Nephron progenitor cell (in vitro differentiated cells): ENCODE results near the gene DDX21.
"Not testable (repeated sequence)": the region's sequence is repeated elsewhere in the genome, so short reads cannot be mapped to it uniquely, and the experiment has no call there.

Source experiments
- DNase-seq: peaks from one replicate; pipeline ENCODE4 v3.0.0; 2021
- H3K27ac Mint-ChIP-seq: 2 replicates; pipeline ENCODE4 v1.8.0; 2021; ENCODE audit warnings: mild to moderate bottlenecking, moderate library complexity, mixed read lengths
- H3K27me3 Mint-ChIP-seq: 2 replicates; pipeline ENCODE4 v1.8.0; 2021; ENCODE audit warnings: mild to moderate bottlenecking, low read depth, mixed read lengths; ENCODE audit not compliant: poor library complexity
- H3K36me3 Mint-ChIP-seq: 2 replicates; pipeline ENCODE4 v1.8.0; 2021; ENCODE audit warnings: low read depth, mixed read lengths
- H3K4me1 Mint-ChIP-seq: 2 replicates; pipeline ENCODE4 v1.8.0; 2021; ENCODE audit warnings: mixed read lengths
- H3K4me3 Mint-ChIP-seq: 2 replicates; pipeline ENCODE4 v1.8.0; 2021; ENCODE audit warnings: mild to moderate bottlenecking, moderate library complexity, mixed read lengths
- H3K9me3 Mint-ChIP-seq: 2 replicates; pipeline ENCODE4 v1.8.0; 2021; ENCODE audit warnings: mild to moderate bottlenecking, moderate library complexity, mixed read lengths
- TF ChIP-seq, protein P1 (sequence below): fragments of 200-600 bp; sonication (generic); IDR thresholded peaks from 2 replicates; pipeline ENCODE4 v1.5.0; 2021; ENCODE audit warnings: antibody characterized with exemption

The DDX21 gene

DNA sequence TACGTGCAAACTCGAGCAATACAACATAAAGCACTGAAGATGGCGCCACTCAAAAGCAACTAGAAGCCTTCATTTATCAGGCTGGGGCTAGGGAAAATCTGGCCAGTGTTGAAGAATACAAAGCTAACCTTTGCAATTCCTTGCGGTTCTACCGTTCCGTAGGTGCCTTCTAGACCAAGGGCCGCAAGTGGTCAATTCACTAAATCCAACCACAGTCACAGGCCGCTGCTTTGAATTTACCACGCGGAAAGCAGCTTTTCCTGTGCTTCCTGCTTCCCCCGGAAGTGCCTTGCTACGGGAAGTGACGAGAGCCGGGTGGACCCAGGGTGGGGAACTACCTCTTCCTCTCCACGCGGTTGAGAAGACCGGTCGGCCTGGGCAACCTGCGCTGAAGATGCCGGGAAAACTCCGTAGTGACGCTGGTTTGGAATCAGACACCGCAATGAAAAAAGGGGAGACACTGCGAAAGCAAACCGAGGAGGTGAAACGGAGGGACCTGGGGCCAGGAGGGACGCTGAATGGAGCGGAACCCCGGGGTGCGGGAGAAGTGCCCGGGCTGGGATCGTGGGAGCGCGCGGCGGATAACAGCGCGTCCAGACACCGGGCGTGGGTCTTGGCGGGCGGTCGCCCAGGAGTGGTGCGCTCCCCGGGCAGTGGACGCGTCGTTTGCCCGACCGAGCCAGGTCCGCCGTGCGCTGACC lies at the start of gene DDX21:
DDX21 (plus strand) TSS at position 339 of the 701 bp plus-strand sequence; CDS start at position 395, 56 bp downstream.
- Mint-ChIP-seq H3K36me3 (peaks cover 15% of the 10 kb centered on the region), H3K4me3 (peak within 1 kb of the TSS; percentile 99), H3K4me1 (peaks cover 29% of the 10 kb centered on the region), H3K9me3 (no peaks in the 10 kb centered on the region), H3K27ac (peak within 1 kb of the TSS; percentile 100), H3K27me3 (no peaks in the 10 kb centered on the region)
- TF ChIP-seq, protein P1, sequence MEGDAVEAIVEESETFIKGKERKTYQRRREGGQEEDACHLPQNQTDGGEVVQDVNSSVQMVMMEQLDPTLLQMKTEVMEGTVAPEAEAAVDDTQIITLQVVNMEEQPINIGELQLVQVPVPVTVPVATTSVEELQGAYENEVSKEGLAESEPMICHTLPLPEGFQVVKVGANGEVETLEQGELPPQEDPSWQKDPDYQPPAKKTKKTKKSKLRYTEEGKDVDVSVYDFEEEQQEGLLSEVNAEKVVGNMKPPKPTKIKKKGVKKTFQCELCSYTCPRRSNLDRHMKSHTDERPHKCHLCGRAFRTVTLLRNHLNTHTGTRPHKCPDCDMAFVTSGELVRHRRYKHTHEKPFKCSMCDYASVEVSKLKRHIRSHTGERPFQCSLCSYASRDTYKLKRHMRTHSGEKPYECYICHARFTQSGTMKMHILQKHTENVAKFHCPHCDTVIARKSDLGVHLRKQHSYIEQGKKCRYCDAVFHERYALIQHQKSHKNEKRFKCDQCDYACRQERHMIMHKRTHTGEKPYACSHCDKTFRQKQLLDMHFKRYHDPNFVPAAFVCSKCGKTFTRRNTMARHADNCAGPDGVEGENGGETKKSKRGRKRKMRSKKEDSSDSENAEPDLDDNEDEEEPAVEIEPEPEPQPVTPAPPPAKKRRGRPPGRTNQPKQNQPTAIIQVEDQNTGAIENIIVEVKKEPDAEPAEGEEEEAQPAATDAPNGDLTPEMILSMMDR = peak; percentile 44
- peak; percentile 78 for DNase-seq

DNA sequence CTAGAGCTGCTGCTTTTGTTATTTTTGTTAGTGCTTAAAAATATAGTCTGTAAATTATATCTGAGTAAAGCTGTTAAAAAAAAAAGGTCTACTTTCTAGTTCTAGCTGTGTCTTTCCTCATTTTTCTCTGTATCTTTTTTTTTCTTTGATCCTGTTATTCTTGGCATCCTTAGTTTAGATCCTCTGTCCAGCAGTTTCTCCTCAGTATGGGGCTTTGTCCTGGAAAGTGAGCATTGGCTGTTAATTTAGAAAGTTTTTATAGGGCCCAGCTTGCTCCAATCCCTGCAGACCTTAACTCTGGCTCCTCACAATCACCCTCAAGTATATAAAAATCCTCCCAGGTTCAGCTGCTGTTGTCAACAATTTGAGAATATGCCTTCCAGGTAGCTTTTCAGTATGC lies 31.4 kb upstream of the DDX21 start:
- no peak overlapping the region for H3K4me3 Mint-ChIP-seq
- no peaks in the 10 kb centered on the region for H3K27me3 Mint-ChIP-seq
- TF ChIP-seq, protein P1 = no peak
- peaks cover 58% of the 10 kb centered on the region for H3K36me3 Mint-ChIP-seq
- DNase-seq = no peak
- H3K9me3 Mint-ChIP-seq = no peaks in the 10 kb centered on the region
- no peak overlapping the region for H3K27ac Mint-ChIP-seq
- no peaks in the 10 kb centered on the region for H3K4me1 Mint-ChIP-seq

DNA sequence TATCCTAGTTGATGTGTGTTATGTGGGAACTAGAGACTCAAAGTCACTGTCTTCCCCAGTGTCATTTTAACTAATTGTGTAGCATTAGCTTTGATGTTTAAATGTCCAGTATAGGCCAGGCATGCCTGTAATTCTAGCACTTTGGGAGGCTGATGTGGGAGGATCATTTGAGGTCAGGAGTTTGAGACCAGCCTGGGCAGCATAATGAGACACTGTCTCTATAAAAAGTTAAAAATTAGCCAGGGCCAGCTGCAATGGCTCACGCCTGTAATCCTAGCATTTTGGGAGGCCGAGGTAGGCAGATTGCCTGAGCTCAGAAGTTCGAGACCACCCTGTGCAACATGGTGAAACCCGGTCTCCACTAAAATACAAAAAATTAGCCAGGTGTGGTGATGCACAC lies 30.5 kb upstream of the DDX21 start:
- Mint-ChIP-seq H3K9me3 (no peaks in the 10 kb centered on the region), H3K4me3 (no peak overlapping the region), H3K4me1 (no peaks in the 10 kb centered on the region), H3K27ac (peak overlapping the region; percentile 91), H3K27me3 (no peaks in the 10 kb centered on the region), H3K36me3 (peaks cover 58% of the 10 kb centered on the region)
- DNase-seq = no peak
- TF ChIP-seq, protein P1 = no peak

DNA sequence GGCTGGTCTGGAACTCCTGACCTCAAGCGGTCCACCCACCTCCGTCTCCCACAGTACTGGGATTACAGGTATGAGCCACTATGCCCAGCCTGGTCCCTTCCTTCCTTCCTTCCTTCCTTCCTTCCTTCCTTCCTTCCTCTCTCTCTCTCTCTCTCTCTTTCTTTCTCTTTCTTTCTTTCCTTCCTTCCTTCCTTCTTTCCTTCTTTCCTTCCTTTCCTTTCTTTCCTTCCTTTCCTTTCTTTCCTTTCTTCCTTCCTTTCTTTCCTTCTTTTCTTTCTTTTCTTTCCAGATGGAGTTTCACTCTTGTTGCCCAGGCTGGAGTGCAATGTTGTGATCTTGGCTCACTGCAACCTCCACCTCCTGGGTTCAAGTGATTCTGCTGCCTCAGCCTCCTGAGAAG lies 26.8 kb upstream of the DDX21 start:
- H3K4me1 Mint-ChIP-seq, DNase-seq, H3K27me3 Mint-ChIP-seq, H3K4me3 Mint-ChIP-seq, H3K9me3 Mint-ChIP-seq: not testable (repeated sequence)
- Mint-ChIP-seq H3K27ac (peak overlapping the region; percentile 78), H3K36me3 (peaks cover 67% of the 10 kb centered on the region)

DNA sequence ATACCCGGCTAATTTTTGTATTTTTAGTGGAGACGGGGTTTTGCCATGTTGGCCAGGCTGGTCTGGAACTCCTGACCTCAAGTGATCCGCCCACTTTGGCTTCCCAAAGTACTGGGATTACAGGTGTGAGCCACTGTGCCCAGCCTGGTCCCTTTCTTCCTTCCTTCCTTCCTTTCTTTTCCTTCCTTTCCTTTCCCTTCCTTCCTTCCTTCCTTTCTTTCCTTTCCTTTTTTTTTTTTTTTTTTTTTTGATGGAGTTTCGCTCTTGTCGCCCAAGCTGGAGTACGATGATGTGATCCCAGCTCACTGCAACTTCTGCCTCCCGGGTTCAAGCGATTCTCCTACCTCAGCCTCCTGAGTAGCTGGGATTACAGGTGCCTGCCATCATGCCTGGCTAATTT lies 26.1 kb upstream of the DDX21 start:
- not testable (repeated sequence) for DNase-seq, H3K4me3 Mint-ChIP-seq, H3K4me1 Mint-ChIP-seq, H3K27ac Mint-ChIP-seq, H3K27me3 Mint-ChIP-seq, H3K9me3 Mint-ChIP-seq
- peaks cover 67% of the 10 kb centered on the region for H3K36me3 Mint-ChIP-seq

DNA sequence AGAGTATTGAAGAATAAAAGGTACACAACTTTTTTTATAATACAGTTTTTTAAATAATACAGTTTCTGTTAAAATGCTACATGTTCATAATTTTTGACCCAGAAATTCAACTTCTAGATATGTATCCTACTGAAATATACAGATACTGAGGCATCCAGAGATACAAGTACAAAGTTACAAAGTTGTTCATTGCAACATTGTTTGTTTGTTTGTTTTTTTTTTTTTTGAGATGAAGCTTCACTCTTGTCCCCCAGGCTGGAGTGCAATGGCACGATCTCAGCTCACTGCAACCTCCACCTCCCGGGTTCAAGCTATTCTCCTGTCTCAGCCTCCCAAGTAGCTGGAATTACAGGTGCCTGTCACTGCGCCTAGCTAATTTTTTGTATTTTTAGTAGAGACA lies 23.1 kb upstream of the DDX21 start:
- not testable (repeated sequence) for H3K9me3 Mint-ChIP-seq, H3K27me3 Mint-ChIP-seq, H3K27ac Mint-ChIP-seq, H3K4me1 Mint-ChIP-seq, DNase-seq, H3K4me3 Mint-ChIP-seq
- H3K36me3 Mint-ChIP-seq = peaks cover 74% of the 10 kb centered on the region

DNA sequence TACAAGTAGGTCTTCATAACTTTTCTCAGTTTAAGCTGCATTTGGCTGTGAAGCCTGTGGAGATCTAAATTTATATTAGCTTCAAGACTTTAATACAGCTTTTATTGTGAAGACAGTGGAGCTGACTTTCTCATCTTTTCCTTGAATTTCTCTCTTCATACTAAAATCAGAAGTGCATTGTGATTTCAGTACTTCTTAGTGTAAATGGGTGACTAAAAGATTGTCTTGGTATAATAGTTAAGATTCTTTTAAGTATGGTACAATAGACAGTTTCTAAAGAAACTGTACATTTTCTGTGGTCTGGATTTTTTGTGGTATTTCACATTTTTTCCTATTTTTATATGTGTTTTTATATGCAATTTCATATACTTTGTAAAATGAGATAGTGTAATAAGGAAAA lies 21.0 kb upstream of the DDX21 start:
- H3K27me3 Mint-ChIP-seq = no peaks in the 10 kb centered on the region
- no peaks in the 10 kb centered on the region for H3K9me3 Mint-ChIP-seq
- no peaks in the 10 kb centered on the region for H3K4me1 Mint-ChIP-seq
- no peak overlapping the region for H3K27ac Mint-ChIP-seq
- no peak for DNase-seq
- H3K4me3 Mint-ChIP-seq = no peak overlapping the region
- peaks cover 70% of the 10 kb centered on the region for H3K36me3 Mint-ChIP-seq
- TF ChIP-seq, protein P1 = no peak
